Mammary epithelial cell (primary cell): ENCODE results near the gene ARHGAP28.

ENCODE experiments used
- EZH2 ChIP-seq: IDR thresholded peaks from 2 replicates; pipeline ENCODE4 v1.6.1; 2012; ENCODE audit warnings: low read length, inconsistent platforms, borderline replicate concordance
- TF ChIP-seq, protein P1 (sequence below), 2 donors: IDR thresholded peaks in 1 of 2; conservative IDR thresholded peaks in 1 of 2; 2 replicates each; pipeline ENCODE4 v1.5.1; 2011 to 2012; ENCODE audit warnings: inconsistent platforms in 2 of 2, low read length in 2 of 2, mild to moderate bottlenecking in 2 of 2, control low read depth in 1 of 2, low read depth in 1 of 2; ENCODE audit not compliant: insufficient read depth in 1 of 2; ENCODE audit errors: extremely low read depth in 1 of 2

GRCh38 chr18:6949800-6950586 lies 220.5 kb downstream of the ARHGAP28 start:
- TF ChIP-seq, protein P1, sequence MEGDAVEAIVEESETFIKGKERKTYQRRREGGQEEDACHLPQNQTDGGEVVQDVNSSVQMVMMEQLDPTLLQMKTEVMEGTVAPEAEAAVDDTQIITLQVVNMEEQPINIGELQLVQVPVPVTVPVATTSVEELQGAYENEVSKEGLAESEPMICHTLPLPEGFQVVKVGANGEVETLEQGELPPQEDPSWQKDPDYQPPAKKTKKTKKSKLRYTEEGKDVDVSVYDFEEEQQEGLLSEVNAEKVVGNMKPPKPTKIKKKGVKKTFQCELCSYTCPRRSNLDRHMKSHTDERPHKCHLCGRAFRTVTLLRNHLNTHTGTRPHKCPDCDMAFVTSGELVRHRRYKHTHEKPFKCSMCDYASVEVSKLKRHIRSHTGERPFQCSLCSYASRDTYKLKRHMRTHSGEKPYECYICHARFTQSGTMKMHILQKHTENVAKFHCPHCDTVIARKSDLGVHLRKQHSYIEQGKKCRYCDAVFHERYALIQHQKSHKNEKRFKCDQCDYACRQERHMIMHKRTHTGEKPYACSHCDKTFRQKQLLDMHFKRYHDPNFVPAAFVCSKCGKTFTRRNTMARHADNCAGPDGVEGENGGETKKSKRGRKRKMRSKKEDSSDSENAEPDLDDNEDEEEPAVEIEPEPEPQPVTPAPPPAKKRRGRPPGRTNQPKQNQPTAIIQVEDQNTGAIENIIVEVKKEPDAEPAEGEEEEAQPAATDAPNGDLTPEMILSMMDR (conservative IDR thresholded peaks at IDR 0.05 in 1 of 2, IDR thresholded peaks at IDR 0.05 in 1 of 2; ENCODE audit: extremely low read depth in 1 of 2, insufficient read depth in 1 of 2, low read depth in 1 of 2, low read length in 2 of 2) = no peak
- no peak for TF ChIP-seq EZH2
